Measurements from ENCODE around the gene ABCC1.

DNA sequence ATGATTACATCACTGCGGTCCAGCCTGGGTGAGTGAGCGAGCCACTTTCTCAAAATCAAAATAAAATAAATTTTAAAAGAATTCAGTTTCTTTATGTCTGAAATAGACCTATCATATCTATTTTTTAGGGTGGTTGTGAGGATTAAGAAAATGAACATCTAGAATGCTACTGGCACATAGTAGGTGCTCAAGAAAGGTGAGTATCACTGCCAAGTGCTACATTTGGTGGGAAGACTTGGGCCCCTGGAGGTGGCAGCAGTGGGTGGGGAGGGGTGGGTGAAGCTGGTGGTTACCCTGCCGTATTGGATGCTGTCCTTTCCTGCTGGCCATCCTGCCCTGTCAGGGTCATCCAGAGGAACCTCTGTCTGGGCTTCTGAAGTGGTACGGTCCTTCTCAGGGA lies 223.6 kb downstream of the ABCC1 start:
- TF ChIP-seq FOXM1 (IDR thresholded peaks at IDR 0.05; ENCODE audit: borderline replicate concordance) (no peak), L3MBTL2 (conservative IDR thresholded peaks at IDR 0.05) (no peak), BHLHE40 (IDR thresholded peaks at IDR 0.05; ENCODE audit: borderline replicate concordance) (no peak)

All from HEK293T (cell line).